Heart left ventricle (tissue), 16 donors: ENCODE results near the gene CNIH3. TPM values are rescaled to one million over a fixed set of nuclear protein-coding genes. Genes with fewer than 3 reads are reported as not detected.

Experiments
- ATAC-seq, 4 donors: fragments of 200-7000 bp; cut with Tn5 transposase; one replicate each; pipeline ENCODE4 v1.9.1; 2020 to 2022; ENCODE audit warnings: moderate library complexity in 4 of 4, mild to moderate bottlenecking in 3 of 4, moderate number of reproducible peaks in 1 of 4
- DNase-seq, 5 donors: peaks; one replicate each; pipeline ENCODE4 v3.0.0-alpha.2; 2020
- H3K27ac ChIP-seq, 12 donors: fragments of 200-600 bp; sonication (generic) in 4 of 12; one replicate each; pipeline versions ENCODE4 v1.5.0 to v1.8.0; 2016 to 2022; ENCODE audit warnings: mild to moderate bottlenecking in 2 of 12
- H3K27me3 ChIP-seq, 9 donors: fragments of 200-600 bp; sonication (generic) in 2 of 9; one replicate each; pipeline versions ENCODE4 v1.5.1 to v1.8.0; 2016 to 2022; ENCODE audit warnings: mild to moderate bottlenecking in 3 of 9
- H3K36me3 ChIP-seq, 9 donors: fragments of 200-600 bp; sonication (generic) in 2 of 9; one replicate each; pipeline versions ENCODE4 v1.5.0 to v1.8.0; 2018 to 2022; ENCODE audit warnings: mild to moderate bottlenecking in 2 of 9
- H3K4me1 ChIP-seq, 12 donors: fragments of 200-600 bp; sonication (generic) in 4 of 12; one replicate each; pipeline versions ENCODE4 v1.5.0 to v1.8.0; 2016 to 2022; ENCODE audit warnings: mild to moderate bottlenecking in 3 of 12
- H3K4me3 ChIP-seq, 12 donors: fragments of 200-600 bp; sonication (generic) in 4 of 12; one replicate each; pipeline versions ENCODE4 v1.5.0 to v1.8.0; 2017 to 2022; ENCODE audit warnings: mild to moderate bottlenecking in 9 of 12, moderate library complexity in 4 of 12
- H3K9me3 ChIP-seq, 12 donors: fragments of 200-600 bp; sonication (generic) in 4 of 12; one replicate each; pipeline versions ENCODE4 v1.5.0 to v1.8.0; 2016 to 2022; ENCODE audit warnings: mild to moderate bottlenecking in 1 of 12
- POLR2A ChIP-seq, 2 donors: fragments of 450-650 bp; IDR thresholded peaks; one replicate each; pipeline ENCODE4 v1.6.1; 2017; ENCODE audit warnings: antibody characterized with exemption in 2 of 2, mild to moderate bottlenecking in 2 of 2, moderate library complexity in 2 of 2
- WGBS, 4 donors: extraction: QIAGEN DNeasy Blood & Tissue Kit in 2 of 4; methylation state at CpG; one replicate each; pipeline versions ENCODE4 v1.1.5 to v1.1.7; 2013 to 2018; 5-methylcytosine and 5-hydroxymethylcytosine counted together
- intact Hi-C, 10 donors: fragments of 100-400 bp; cut with DNase I; formaldehyde crosslinking; loops; one replicate each; pipeline versions ENCODE4 v1.11.1 to v1.14.2; 2022
- polyA plus RNA-seq, 2 donors: library from polyadenylated mRNA; stranded (reverse); fragments of 200-250 nt; gene quantifications; one replicate each; pipeline ENCODE4 v1.2.3, GENCODE V29; 2013
- total RNA-seq, 9 donors: library from RNA; depleted of rRNA in 2 of 9; stranded (reverse); fragments of >200 nt in 2 of 9; fragmentation: NEBNext Ultra II Directional in 3 of 9; extraction: Animal tissue kit (Norgen Biotek cat#: 25700) in 3 of 9; gene quantifications; one replicate each; pipeline versions ENCODE4 v1.1.0 to v1.2.4, GENCODE V29; 2016 to 2023
- TF ChIP-seq, protein P1 (sequence below), 12 donors: fragments of 200-600 bp; sonication (generic) in 4 of 12; IDR thresholded peaks; one replicate each; pipeline versions ENCODE4 v1.5.0 to v1.8.0; 2018 to 2022; ENCODE audit warnings: antibody characterized with exemption in 12 of 12, mild to moderate bottlenecking in 5 of 12
- donor health status: ischemic (EF 13 %, LVEDD 7.1; RV severe dilation, severe dysfunction).
- donor health status: healthy with polysubstance abuse.
- donor health status: DM: no; HTN: yes; CAD: no.
- donor health status: DM: no; HTN: no; CAD: no.
- donor health status: ischemic (EF 25% LVEDD 6.9; RV normal size, moderate dysfunction).
- donor health status: ischemic (EF 25% LVEDD 5.7; RV mildly dilated, moderate dysfunction).
- donor health status: healthy.
- donor health status: DM: yes; HTN: yes; CAD: no.
- donor health status: ischemic (EF 35%, LVEDD 5.7; RV mildly dilated, moderate dysfunction).
- donor health status: nonischemic (EF 11% LVEDD 7.7; RV severe dilation, severe dysfunction).
- donor health status: DM: yes; HTN: yes; CAD: no.
- donor health status: PGD.
- donor health status: ischemic (EF 29% LVEDD 5.4; RV normal size, mild dysfunction).
- donor health status: nonischemic (EF 23%, LVEDD 6.1; RV moderate dilation, normal function).

CNIH3 gene
- total and polyA plus RNA-seq, 11 donors, result 0.34 to 2.6 (median 0.62) TPM; not detected in 2

DNA sequence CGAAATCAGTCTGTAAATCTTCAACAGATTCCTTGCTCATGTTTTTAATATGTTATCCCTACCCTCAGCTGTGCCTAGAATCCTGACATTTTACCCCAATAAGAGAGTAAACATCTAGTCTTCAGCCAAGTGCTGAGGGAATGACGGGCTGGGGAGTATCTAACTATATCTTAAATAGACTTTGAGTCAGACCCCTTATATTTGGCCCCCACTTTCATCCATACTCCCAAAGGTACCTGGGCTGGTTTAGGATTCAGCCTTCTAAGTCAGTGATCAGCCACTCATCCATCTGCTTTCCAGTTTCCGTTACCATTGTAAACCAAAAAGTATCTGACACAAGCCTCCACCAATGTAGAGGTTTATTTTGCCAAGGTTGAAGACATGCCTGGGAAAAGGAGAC lies 36.1 kb upstream of the CNIH3 start:
- no peak for DNase-seq
- TF ChIP-seq, protein P1, sequence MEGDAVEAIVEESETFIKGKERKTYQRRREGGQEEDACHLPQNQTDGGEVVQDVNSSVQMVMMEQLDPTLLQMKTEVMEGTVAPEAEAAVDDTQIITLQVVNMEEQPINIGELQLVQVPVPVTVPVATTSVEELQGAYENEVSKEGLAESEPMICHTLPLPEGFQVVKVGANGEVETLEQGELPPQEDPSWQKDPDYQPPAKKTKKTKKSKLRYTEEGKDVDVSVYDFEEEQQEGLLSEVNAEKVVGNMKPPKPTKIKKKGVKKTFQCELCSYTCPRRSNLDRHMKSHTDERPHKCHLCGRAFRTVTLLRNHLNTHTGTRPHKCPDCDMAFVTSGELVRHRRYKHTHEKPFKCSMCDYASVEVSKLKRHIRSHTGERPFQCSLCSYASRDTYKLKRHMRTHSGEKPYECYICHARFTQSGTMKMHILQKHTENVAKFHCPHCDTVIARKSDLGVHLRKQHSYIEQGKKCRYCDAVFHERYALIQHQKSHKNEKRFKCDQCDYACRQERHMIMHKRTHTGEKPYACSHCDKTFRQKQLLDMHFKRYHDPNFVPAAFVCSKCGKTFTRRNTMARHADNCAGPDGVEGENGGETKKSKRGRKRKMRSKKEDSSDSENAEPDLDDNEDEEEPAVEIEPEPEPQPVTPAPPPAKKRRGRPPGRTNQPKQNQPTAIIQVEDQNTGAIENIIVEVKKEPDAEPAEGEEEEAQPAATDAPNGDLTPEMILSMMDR (IDR thresholded peaks at IDR 0.05), result no peak
- TF ChIP-seq POLR2A (IDR thresholded peaks at IDR 0.05), result no peak
- intact Hi-C loops, result no loop called here
- ATAC-seq, result no peak
- 78 to 87% (median 82%) methylated on average over 3 of the region's 3 CpGs for WGBS, 4 donors
- H3K27ac ChIP-seq, result no peak overlapping the region
- no peak overlapping the region for H3K4me3 ChIP-seq
- no peaks in the 10 kb centered on the region for H3K4me1 ChIP-seq
- no peaks in the 10 kb centered on the region for H3K27me3 ChIP-seq
- H3K36me3 ChIP-seq, result no peaks in the 10 kb centered on the region
- H3K9me3 ChIP-seq, result peaks cover 0 to 19% (median 4%) of the 10 kb centered on the region in 12 donors

DNA sequence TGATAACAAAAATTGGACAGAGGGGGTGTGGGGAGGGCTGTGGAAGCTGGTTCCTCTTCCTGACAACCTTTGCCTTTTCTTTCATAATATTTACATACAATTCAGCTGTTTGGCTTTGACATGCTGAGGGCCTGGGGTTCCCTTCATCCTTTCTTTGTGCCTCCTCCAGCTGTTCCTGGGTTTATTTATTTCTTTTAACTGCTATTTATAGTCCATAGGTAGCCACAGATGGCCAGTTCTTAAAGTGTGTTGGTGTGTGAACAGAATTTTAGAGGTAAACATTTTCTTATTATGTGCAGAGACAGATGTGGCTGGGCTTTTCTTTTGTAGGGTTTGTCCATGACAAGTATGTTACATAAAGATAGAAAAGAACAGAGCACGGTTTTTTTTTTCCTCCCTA lies 34.1 kb upstream of the CNIH3 start:
- Histone ChIP-seq H3K27me3 (no peaks in the 10 kb centered on the region), H3K36me3 (no peaks in the 10 kb centered on the region), H3K9me3 (peaks cover 0 to 6% (median 0%) of the 10 kb centered on the region in 12 donors), H3K27ac (no peak overlapping the region), H3K4me3 (no peak overlapping the region), H3K4me1 (no peaks in the 10 kb centered on the region)
- TF ChIP-seq, protein P1 (IDR thresholded peaks at IDR 0.05), result no peak
- no peak for TF ChIP-seq POLR2A (IDR thresholded peaks at IDR 0.05)
- DNase-seq (no peak), ATAC-seq (no peak)
- intact Hi-C loops, result no loop called here
- WGBS, 4 donors, result 55 to 60% (median 58%) methylated on average over 1 of the region's 1 CpG

DNA sequence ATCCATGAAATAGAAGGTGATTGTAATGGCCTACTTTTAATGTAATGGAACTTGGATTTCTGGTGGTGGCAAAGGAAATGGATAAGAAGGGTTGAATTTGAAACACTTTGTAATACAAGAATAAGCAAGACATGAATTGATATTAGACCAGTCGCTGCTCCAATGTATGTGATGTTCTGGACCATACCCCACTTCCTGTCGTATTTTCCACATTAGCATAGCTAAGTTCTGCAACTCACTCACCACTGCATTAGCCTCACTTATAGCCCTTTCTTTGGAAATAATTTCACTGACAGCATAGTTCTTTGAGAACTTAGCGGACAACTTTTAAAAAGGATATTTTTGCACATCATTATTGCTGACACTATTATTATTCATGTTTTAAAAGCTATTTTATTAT lies 32.3 kb upstream of the CNIH3 start:
- Histone ChIP-seq H3K27me3 (no peaks in the 10 kb centered on the region), H3K4me1 (no peaks in the 10 kb centered on the region), H3K27ac (no peak overlapping the region), H3K9me3 (no peaks in the 10 kb centered on the region), H3K36me3 (no peaks in the 10 kb centered on the region), H3K4me3 (no peak overlapping the region)
- DNase-seq, result no peak
- intact Hi-C loops, result no loop called here
- WGBS, 4 donors, result 89 to 91% (median 90%) methylated on average over 3 of the region's 3 CpGs
- no peak for TF ChIP-seq POLR2A (IDR thresholded peaks at IDR 0.05)
- TF ChIP-seq, protein P1 (IDR thresholded peaks at IDR 0.05), result no peak
- ATAC-seq, result no peak

DNA sequence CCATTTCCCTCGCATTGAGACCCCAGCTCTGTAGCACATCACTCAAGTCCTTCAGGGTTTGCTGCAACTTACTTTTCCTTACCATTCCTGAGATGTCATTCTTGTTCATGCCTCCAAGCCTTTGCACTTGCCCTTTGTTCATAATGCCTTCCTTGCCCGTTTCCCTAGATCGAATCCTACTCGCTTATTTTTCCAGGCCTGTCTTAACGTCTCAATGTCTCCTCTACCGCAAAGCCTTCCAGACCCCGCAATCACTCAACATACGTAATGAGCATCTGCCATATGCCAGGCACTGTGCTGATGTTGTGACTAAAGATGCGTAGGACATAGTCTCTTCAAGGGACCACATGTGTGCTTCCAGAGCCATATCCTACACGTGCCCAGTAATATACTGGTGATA lies 31.1 kb upstream of the CNIH3 start:
- no peaks in the 10 kb centered on the region for H3K36me3 ChIP-seq
- H3K9me3 ChIP-seq, result no peaks in the 10 kb centered on the region
- H3K27me3 ChIP-seq, result no peaks in the 10 kb centered on the region
- H3K4me1 ChIP-seq, result no peaks in the 10 kb centered on the region
- ATAC-seq, result no peak
- H3K4me3 ChIP-seq, result no peak overlapping the region
- no peak overlapping the region for H3K27ac ChIP-seq
- TF ChIP-seq, protein P1 (IDR thresholded peaks at IDR 0.05), result no peak
- TF ChIP-seq POLR2A (IDR thresholded peaks at IDR 0.05), result no peak
- WGBS, 4 donors, result 84 to 94% (median 88%) methylated on average over 10 of the region's 10 CpGs
- intact Hi-C loops, result no loop called here
- no peak for DNase-seq
